Esophagus squamous epithelium (tissue), 5 donors: Measurements from ENCODE around the gene MTX1. TPM values are rescaled to one million over a fixed set of nuclear protein-coding genes. Genes with fewer than 3 reads are reported as not detected.

Experiments
- DNase-seq: peaks from one replicate; lab custom pipeline; 2025; lab: John Stamatoyannopoulos, UW
- H3K27ac ChIP-seq, 4 donors: fragments of 200-600 bp; sonication (generic); one replicate each; pipeline ENCODE4 v1.5.1; 2016 to 2019; ENCODE audit warnings: mild to moderate bottlenecking in 1 of 4
- H3K27me3 ChIP-seq, 4 donors: fragments of 200-600 bp; sonication (generic); 1 replicate in 3 of 4; 2 replicates in 1 of 4; pipeline versions ENCODE4 v1.5.1 to v1.6.0; 2017 to 2021; ENCODE audit warnings: antibody characterized with exemption in 1 of 4
- H3K36me3 ChIP-seq, 3 donors: fragments of 200-600 bp; sonication (generic); one replicate each; pipeline ENCODE4 v1.5.1; 2016 to 2019
- H3K4me1 ChIP-seq, 3 donors: fragments of 200-600 bp; sonication (generic); one replicate each; pipeline ENCODE4 v1.5.1; 2017 to 2019
- H3K4me3 ChIP-seq, 4 donors: fragments of 200-600 bp; sonication (generic); 1 replicate in 3 of 4; 2 replicates in 1 of 4; pipeline ENCODE4 v1.5.1; 2016 to 2019; ENCODE audit warnings: mild to moderate bottlenecking in 2 of 4, moderate library complexity in 1 of 4
- H3K9me3 ChIP-seq, 3 donors: fragments of 200-600 bp; sonication (generic); one replicate each; pipeline ENCODE4 v1.5.1; 2016 to 2019
- POLR2A ChIP-seq, 4 donors: fragments of 450-650 bp; IDR thresholded peaks; one replicate each; pipeline ENCODE4 v1.6.1; 2017; ENCODE audit warnings: antibody characterized with exemption in 4 of 4, mild to moderate bottlenecking in 4 of 4, moderate library complexity in 3 of 4
- WGBS, 2 donors: methylation state at CpG; one replicate each; pipeline ENCODE4 v1.1.5; 2018; 5-methylcytosine and 5-hydroxymethylcytosine counted together
- intact Hi-C: fragments of 100-400 bp; cut with DNase I; formaldehyde crosslinking; loops from one replicate; pipeline ENCODE4 v1.15.0; 2022
- total RNA-seq, 4 donors: library from RNA; depleted of rRNA; stranded (reverse); fragments of >200 nt; gene quantifications; one replicate each; pipeline ENCODE4 v1.1.0, GENCODE V29; 2016
- TF ChIP-seq, protein P1 (sequence below), 6 experiments: fragments of 450-650 bp in 4 of 6; fragments of 200-600 bp in 2 of 6; sonication (generic) in 2 of 6; IDR thresholded peaks; one replicate each; pipeline ENCODE4 v1.5.1; 2016 to 2019; ENCODE audit warnings: antibody characterized with exemption in 6 of 6, mild to moderate bottlenecking in 4 of 6, moderate library complexity in 4 of 6
- donor health status: DM: yes; HTN: yes; CAD: no.

MTX1 gene
- total RNA-seq, 4 donors from 2014 or later = 34.0 to 59.1 (median 42.9) TPM

GRCh38 chr1:155196103-155196892 lies 12.2 kb upstream of the MTX1 start:
- intact Hi-C loops = no loop called here
- 90 to 92% methylated on average over 2 to 3 of the region's 6 CpGs for WGBS, 2 donors
- Histone ChIP-seq H3K4me1 (peaks cover 32 to 47% (median 32%) of the 10 kb centered on the region in 3 donors), H3K4me3 (no peak overlapping the region), H3K9me3 (no peaks in the 10 kb centered on the region), H3K36me3 (peaks cover 0 to 44% (median 0%) of the 10 kb centered on the region in 3 donors), H3K27me3 (no peaks in the 10 kb centered on the region), H3K27ac (no peak overlapping the region)
- TF ChIP-seq POLR2A (IDR thresholded peaks at IDR 0.05) = no peak
- TF ChIP-seq, protein P1, sequence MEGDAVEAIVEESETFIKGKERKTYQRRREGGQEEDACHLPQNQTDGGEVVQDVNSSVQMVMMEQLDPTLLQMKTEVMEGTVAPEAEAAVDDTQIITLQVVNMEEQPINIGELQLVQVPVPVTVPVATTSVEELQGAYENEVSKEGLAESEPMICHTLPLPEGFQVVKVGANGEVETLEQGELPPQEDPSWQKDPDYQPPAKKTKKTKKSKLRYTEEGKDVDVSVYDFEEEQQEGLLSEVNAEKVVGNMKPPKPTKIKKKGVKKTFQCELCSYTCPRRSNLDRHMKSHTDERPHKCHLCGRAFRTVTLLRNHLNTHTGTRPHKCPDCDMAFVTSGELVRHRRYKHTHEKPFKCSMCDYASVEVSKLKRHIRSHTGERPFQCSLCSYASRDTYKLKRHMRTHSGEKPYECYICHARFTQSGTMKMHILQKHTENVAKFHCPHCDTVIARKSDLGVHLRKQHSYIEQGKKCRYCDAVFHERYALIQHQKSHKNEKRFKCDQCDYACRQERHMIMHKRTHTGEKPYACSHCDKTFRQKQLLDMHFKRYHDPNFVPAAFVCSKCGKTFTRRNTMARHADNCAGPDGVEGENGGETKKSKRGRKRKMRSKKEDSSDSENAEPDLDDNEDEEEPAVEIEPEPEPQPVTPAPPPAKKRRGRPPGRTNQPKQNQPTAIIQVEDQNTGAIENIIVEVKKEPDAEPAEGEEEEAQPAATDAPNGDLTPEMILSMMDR (IDR thresholded peaks at IDR 0.05) = no peak
- no peak for DNase-seq

GRCh38 chr1:155196893-155197638 lies 11.4 kb upstream of the MTX1 start:
- H3K4me3 ChIP-seq = no peak overlapping the region
- no peaks in the 10 kb centered on the region for H3K27me3 ChIP-seq
- intact Hi-C loops = no loop called here
- peaks cover 30 to 44% (median 32%) of the 10 kb centered on the region in 3 donors for H3K4me1 ChIP-seq
- 86 to 87% methylated on average over 13 to 16 of the region's 20 CpGs for WGBS, 2 donors
- peaks cover 0 to 52% (median 0%) of the 10 kb centered on the region in 3 donors for H3K36me3 ChIP-seq
- peak overlapping the region in 1 of 4 donors; percentile 9 for H3K27ac ChIP-seq
- no peak for DNase-seq
- no peak for TF ChIP-seq POLR2A (IDR thresholded peaks at IDR 0.05)
- TF ChIP-seq, protein P1 (IDR thresholded peaks at IDR 0.05) = no peak
- H3K9me3 ChIP-seq = no peaks in the 10 kb centered on the region

DNA sequence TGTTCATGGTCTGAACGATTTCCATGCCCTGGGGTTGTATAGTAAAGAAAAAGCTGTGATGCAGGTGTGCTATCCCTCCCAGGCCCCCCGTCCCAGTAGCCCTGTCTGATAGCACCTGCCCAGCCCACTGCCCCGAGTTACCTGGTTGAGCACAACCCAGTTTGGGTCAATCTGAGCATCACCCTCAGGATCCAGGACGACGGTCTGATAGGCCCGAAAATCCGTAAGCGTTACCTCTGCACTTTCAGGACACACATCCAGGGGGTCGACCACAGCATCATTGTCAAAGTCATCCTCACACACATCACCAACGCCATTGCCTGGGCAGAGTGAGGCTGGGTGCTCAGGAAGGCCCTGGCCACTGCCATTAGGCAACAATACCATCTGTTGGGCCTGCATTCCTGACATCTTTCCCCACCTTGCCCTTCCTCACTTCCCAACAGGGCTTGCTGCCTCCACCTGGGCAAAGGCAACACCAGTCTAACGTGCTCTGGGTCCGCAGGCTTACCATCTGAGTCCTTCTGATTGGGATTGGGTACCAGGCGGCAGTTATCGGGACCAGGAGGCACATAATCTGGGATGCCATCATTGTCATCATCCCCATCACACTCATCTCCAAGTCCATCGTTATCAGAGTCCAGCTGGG lies 10.5 kb upstream of the MTX1 start:
- Histone ChIP-seq H3K4me1 (peaks cover 21 to 35% (median 25%) of the 10 kb centered on the region in 3 donors), H3K36me3 (peaks cover 0 to 52% (median 0%) of the 10 kb centered on the region in 3 donors), H3K27me3 (no peaks in the 10 kb centered on the region), H3K9me3 (no peaks in the 10 kb centered on the region), H3K4me3 (no peak overlapping the region), H3K27ac (peak overlapping the region in 1 of 4 donors; percentile 9)
- no peak for TF ChIP-seq POLR2A (IDR thresholded peaks at IDR 0.05)
- TF ChIP-seq, protein P1 (IDR thresholded peaks at IDR 0.05) = no peak
- intact Hi-C loops = no loop called here
- WGBS, 2 donors = 84 to 88% methylated on average over 8 to 13 of the region's 15 CpGs
- DNase-seq = no peak

DNA sequence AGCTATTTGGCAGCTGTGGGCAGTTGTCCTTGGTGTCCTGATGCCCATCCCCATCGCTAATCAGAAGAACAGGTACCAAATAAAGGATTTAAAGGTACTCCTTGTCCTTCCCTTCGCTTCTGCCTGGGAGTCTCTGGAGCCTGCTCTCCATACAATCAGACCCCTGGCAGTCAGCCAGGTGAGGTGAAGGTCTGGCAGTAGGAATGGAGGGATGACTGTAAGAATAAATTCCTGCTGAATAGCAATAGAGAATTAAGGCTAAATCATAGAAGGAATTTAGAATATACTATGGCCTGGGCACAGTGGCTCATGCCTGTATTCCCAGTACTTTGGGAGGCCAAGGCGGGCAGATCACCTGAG lies 10.0 kb upstream of the MTX1 start:
- intact Hi-C loops = no loop called here

More for the DNA sequence above, 10.0 kb upstream of the MTX1 start:
- 100% methylated on average over 2 of the region's 3 CpGs for WGBS, 2 donors
- H3K27ac ChIP-seq = no peak overlapping the region
- no peaks in the 10 kb centered on the region for H3K9me3 ChIP-seq
- H3K4me3 ChIP-seq = no peak overlapping the region
- peaks cover 18 to 30% (median 20%) of the 10 kb centered on the region in 3 donors for H3K4me1 ChIP-seq
- H3K27me3 ChIP-seq = no peaks in the 10 kb centered on the region
- peaks cover 0 to 52% (median 0%) of the 10 kb centered on the region in 3 donors for H3K36me3 ChIP-seq
- no peak for DNase-seq
- no peak for TF ChIP-seq POLR2A (IDR thresholded peaks at IDR 0.05)
- TF ChIP-seq, protein P1 (IDR thresholded peaks at IDR 0.05) = no peak
